CD14-positive monocyte (primary cell): ENCODE data around the gene TMEM238L. TPM values are rescaled to one million over a fixed set of nuclear protein-coding genes. Genes with fewer than 3 reads are reported as not detected.

ENCODE experiments used
- DNase-seq, 3 donors: peaks; one replicate each; pipeline ENCODE4 v3.0.0-alpha.2; 2011 to 2022
- H2AFZ ChIP-seq: 2 replicates; pipeline ENCODE4 v1.6.0; 2012; ENCODE audit warnings: mild to moderate bottlenecking, low read depth, low read length, inconsistent platforms; ENCODE audit not compliant: insufficient read depth, poor library complexity, severe bottlenecking
- H3K27ac ChIP-seq, 2 donors: 1 replicate in 1 of 2; 2 replicates in 1 of 2; pipeline ENCODE4 v1.5.1; 2012 to 2013; ENCODE audit warnings: low read length in 2 of 2, control low read depth in 1 of 2, inconsistent platforms in 1 of 2, low read depth in 1 of 2, mild to moderate bottlenecking in 1 of 2
- H3K27me3 ChIP-seq, 2 donors: one replicate each; pipeline versions ENCODE4 v1.6.0 to v1.6.1; 2011 to 2013; ENCODE audit warnings: low read length in 2 of 2; ENCODE audit not compliant: control insufficient read depth in 2 of 2, insufficient read depth in 2 of 2
- H3K36me3 ChIP-seq, 2 donors: replicated peaks in 1 of 2; 1 replicate in 1 of 2; 2 replicates in 1 of 2; pipeline versions ENCODE4 v1.5.1 to v1.6.1; 2012 to 2013; ENCODE audit warnings: low read length in 2 of 2, control low read depth in 1 of 2, inconsistent platforms in 1 of 2, mild to moderate bottlenecking in 1 of 2; ENCODE audit not compliant: insufficient read depth in 2 of 2, control insufficient read depth in 1 of 2
- H3K4me1 ChIP-seq, 2 donors: 1 replicate in 1 of 2; 2 replicates in 1 of 2; pipeline versions ENCODE4 v1.5.1 to v1.6.1; 2012 to 2013; ENCODE audit warnings: low read length in 2 of 2, control low read depth in 1 of 2, inconsistent platforms in 1 of 2, mild to moderate bottlenecking in 1 of 2, moderate library complexity in 1 of 2; ENCODE audit not compliant: insufficient read depth in 2 of 2, control insufficient read depth in 1 of 2
- H3K4me2 ChIP-seq: replicated peaks from 2 replicates; pipeline ENCODE3; 2012; ENCODE audit warnings: low read length, moderate library complexity, mild to moderate bottlenecking; ENCODE audit not compliant: poor library complexity, severe bottlenecking; ENCODE audit errors: extremely low read depth
- H3K4me3 ChIP-seq, 3 experiments: fragments of 200-600 bp in 1 of 3; sonication (generic) in 1 of 3; replicated peaks in 1 of 3; 1 replicate in 2 of 3; 2 replicates in 1 of 3; pipeline ENCODE4 v1.5.1; 2011 to 2013; ENCODE audit warnings: low read length in 3 of 3, mild to moderate bottlenecking in 3 of 3, control low read depth in 2 of 3, low read depth in 2 of 3, inconsistent platforms in 1 of 3, moderate library complexity in 1 of 3
- H3K79me2 ChIP-seq: 2 replicates; pipeline ENCODE4 v1.6.0; 2012; ENCODE audit warnings: mild to moderate bottlenecking, control low read depth, inconsistent platforms, low read length, moderate library complexity; ENCODE audit not compliant: insufficient read depth
- H3K9ac ChIP-seq: 2 replicates; pipeline ENCODE4 v1.6.0; 2017; ENCODE audit warnings: low read length, mild to moderate bottlenecking; ENCODE audit not compliant: insufficient read depth, poor library complexity, severe bottlenecking
- H3K9me3 ChIP-seq, 2 donors: replicated peaks in 1 of 2; 1 replicate in 1 of 2; 2 replicates in 1 of 2; pipeline versions ENCODE4 v1.5.1 to v1.6.1; 2012 to 2013; ENCODE audit warnings: low read length in 2 of 2, control low read depth in 1 of 2; ENCODE audit not compliant: control insufficient read depth in 1 of 2, insufficient read depth in 1 of 2
- H4K20me1 ChIP-seq: 2 replicates; pipeline ENCODE4 v1.6.0; 2012; ENCODE audit warnings: mild to moderate bottlenecking, low read length, control low read depth, moderate library complexity; ENCODE audit not compliant: insufficient read depth
- H3K27ac Mint-ChIP-seq, 7 donors: one replicate each; pipeline ENCODE4 v1.8.0; 2020; ENCODE audit warnings: mild to moderate bottlenecking in 7 of 7, mixed read lengths in 7 of 7, moderate library complexity in 6 of 7, inconsistent platforms in 2 of 7
- H3K27me3 Mint-ChIP-seq, 3 donors: one replicate each; pipeline ENCODE4 v1.8.0; 2021 to 2022; ENCODE audit warnings: low read depth in 3 of 3, mild to moderate bottlenecking in 3 of 3, mixed read lengths in 3 of 3, moderate library complexity in 3 of 3, inconsistent platforms in 1 of 3
- H3K36me3 Mint-ChIP-seq, 2 donors: one replicate each; pipeline ENCODE4 v1.8.0; 2020; ENCODE audit warnings: mixed read lengths in 2 of 2, inconsistent platforms in 1 of 2, mild to moderate bottlenecking in 1 of 2
- H3K4me1 Mint-ChIP-seq: one replicate; pipeline ENCODE4 v1.8.0; 2020; ENCODE audit warnings: mild to moderate bottlenecking, mixed read lengths
- H3K4me3 Mint-ChIP-seq, 2 donors: one replicate each; pipeline ENCODE4 v1.8.0; 2020; ENCODE audit warnings: mild to moderate bottlenecking in 2 of 2, mixed read lengths in 2 of 2, moderate library complexity in 1 of 2
- H3K9me3 Mint-ChIP-seq, 7 donors: one replicate each; pipeline ENCODE4 v1.8.0; 2020 to 2022; ENCODE audit warnings: mixed read lengths in 7 of 7, mild to moderate bottlenecking in 6 of 7, moderate library complexity in 6 of 7, inconsistent platforms in 2 of 7
- CTCF ChIP-seq: fragments of 200-600 bp; IDR thresholded peaks from one replicate; pipeline ENCODE4 v1.8.0; 2022; ENCODE audit warnings: antibody characterized with exemption, mild to moderate bottlenecking
- WGBS: methylation state at CpG from one replicate; pipeline ENCODE4 v1.1.5; 2013; ENCODE audit warnings: missing lambda C conversion rate; ENCODE audit not compliant: insufficient coverage; 5-methylcytosine and 5-hydroxymethylcytosine counted together
- intact Hi-C, 2 donors: fragments of 100-400 bp; cut with micrococcal nuclease; formaldehyde crosslinking; loops; one replicate each; pipeline versions ENCODE4 v1.15.0 to v1.15.1; 2023
- polyA plus RNA-seq, 3 donors: library from polyadenylated mRNA; depleted of rRNA in 1 of 3; unstranded in 2 of 3; stranded (reverse) in 1 of 3; fragments of 300-500 nt in 2 of 3; fragments of >200 nt in 1 of 3; fragmentation: Illumina TruSeq in 2 of 3; gene quantifications; 1 replicate in 2 of 3; 2 replicates in 1 of 3; pipeline ENCODE4 v1.2.3, GENCODE V29; 2012 to 2021

The TMEM238L gene
- polyA plus RNA-seq, 3 donors, result not detected

DNA sequence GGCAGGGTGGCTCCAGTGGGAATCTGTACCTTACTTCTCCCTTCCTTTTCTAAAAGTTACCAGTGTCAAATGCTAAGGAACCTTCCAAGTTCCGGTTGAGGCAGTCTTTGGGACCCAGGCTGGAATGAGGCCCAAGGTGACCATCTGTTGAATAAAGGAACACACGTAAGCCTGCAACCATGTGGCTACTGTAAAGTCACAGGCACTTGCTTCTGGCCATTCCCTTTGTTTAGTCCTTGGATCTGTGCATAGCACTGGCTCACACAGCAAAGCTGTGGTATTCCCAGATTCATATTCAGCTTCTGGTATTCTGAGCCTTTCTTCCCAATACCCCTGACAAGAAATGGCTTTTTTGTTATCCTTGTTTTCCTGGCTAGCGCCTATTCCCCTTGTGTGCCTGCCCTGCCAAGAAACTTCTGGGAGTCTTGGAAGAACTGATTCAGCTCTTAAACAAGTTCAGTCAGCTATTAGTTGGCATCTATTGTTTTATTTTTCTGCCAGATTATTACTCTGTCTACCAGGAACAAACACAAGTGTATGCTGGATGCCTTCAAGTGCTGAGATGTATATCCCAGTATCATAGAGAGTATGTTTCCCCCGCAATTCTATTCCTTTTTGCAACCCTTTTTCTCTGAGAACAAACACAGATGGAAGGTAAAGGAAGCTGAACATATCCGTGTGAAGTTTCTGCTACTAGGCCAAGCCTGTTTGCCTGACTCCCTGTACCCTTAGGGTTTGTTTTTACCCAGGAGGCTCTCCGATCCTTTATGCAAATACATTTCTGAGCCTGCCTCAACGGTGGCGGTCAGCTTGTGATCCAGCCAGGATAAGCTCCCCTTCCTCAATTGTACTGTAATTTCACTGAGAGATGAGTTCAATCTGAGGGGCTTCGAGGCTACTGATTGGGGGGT lies 13.2 kb downstream of the TMEM238L start:
- intact Hi-C loops, result no loop called here
- DNase-seq, result no peak
- Histone ChIP-seq H3K27me3 (no peaks in the 10 kb centered on the region), H3K4me1 (peaks cover 6 to 7% of the 10 kb centered on the region in 2 donors), H3K9ac (no peak overlapping the region), H3K4me3 (no peak overlapping the region), H3K9me3 (no peaks in the 10 kb centered on the region), H4K20me1 (no peaks in the 10 kb centered on the region), H3K4me2 (no peak overlapping the region), H3K79me2 (no peaks in the 10 kb centered on the region), H3K27ac (no peak overlapping the region), H2AFZ (no peak overlapping the region), H3K36me3 (no peaks in the 10 kb centered on the region)
- no peak for TF ChIP-seq CTCF
- Mint-ChIP-seq H3K36me3 (no peaks in the 10 kb centered on the region), H3K9me3 (peaks cover 0 to 2% (median 0%) of the 10 kb centered on the region in 7 donors), H3K27me3 (peaks cover 0 to 5% (median 0%) of the 10 kb centered on the region in 3 donors), H3K27ac (peak overlapping the region in 1 of 7 donors; percentile 22), H3K4me3 (no peak overlapping the region), H3K4me1 (peaks cover 27% of the 10 kb centered on the region)
- WGBS, result 96% methylated on average over 4 of the region's 9 CpGs

DNA sequence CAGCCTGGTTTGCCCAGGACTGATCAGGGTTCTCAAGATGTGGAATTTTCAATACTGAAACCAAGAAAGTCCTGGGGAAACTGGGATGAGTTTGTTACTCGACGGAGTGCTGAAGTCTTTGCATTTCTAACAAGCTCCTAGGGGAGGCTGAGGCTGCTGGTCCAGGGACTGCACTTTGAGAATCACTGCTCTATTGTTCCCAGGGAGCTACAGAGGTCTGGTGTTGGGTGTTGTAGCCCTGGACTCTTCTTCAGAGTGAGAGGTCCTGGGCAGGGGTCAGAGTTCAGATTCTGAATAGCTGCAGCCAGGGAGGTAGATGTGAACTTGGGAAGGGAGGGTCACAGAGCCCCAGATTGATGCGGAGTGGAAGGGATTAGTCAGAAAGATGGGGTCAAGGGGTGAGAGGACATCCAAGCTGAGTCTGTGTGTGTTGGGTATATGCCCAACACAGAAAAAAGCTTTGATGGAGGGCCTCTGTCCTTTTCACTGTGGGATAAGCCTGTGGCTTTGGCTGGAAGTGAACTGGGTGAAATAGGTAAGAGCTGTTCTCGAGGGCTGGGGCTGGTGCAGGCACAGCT lies 14.1 kb downstream of the TMEM238L start:
- Histone ChIP-seq H3K9ac (no peak overlapping the region), H3K4me3 (no peak overlapping the region), H3K4me2 (no peak overlapping the region), H3K9me3 (no peaks in the 10 kb centered on the region), H4K20me1 (no peaks in the 10 kb centered on the region), H3K4me1 (peaks cover 6 to 7% of the 10 kb centered on the region in 2 donors), H3K27ac (no peak overlapping the region), H3K36me3 (no peaks in the 10 kb centered on the region), H3K79me2 (no peaks in the 10 kb centered on the region), H2AFZ (no peak overlapping the region), H3K27me3 (no peaks in the 10 kb centered on the region)
- Mint-ChIP-seq H3K36me3 (no peaks in the 10 kb centered on the region), H3K4me3 (no peak overlapping the region), H3K4me1 (peaks cover 27% of the 10 kb centered on the region), H3K27me3 (peaks cover 0 to 5% (median 0%) of the 10 kb centered on the region in 3 donors), H3K27ac (no peak overlapping the region), H3K9me3 (peaks cover 0 to 2% (median 0%) of the 10 kb centered on the region in 7 donors)
- intact Hi-C loops, result no loop called here
- no peak for TF ChIP-seq CTCF
- WGBS, result 99% methylated on average over 4 of the region's 4 CpGs
- no peak for DNase-seq
